ENCODE measurements around the gene SYNJ2. TPM values are rescaled to one million over a fixed set of nuclear protein-coding genes. Genes with fewer than 3 reads are reported as not detected.
A peak's percentile ranks its signal among the peaks of the same experiment; 100 is the strongest.

Gene SYNJ2
- polyA plus RNA-seq, 2 of the 4 experiments (the other 2 are of a cell fraction): 22.3 to 26.5 TPM

- CTCF ChIA-PET: interaction anchor here (0.6 to 5.2 kb wide), 5 partner anchors 10 to 325 kb away, joined by 3 to 25 read pairs (median 5); no protein-coding TSS in a partner anchor
- H3K9me3 ChIP-seq: no peaks in the 10 kb centered on the region
Observed at GRCh38 chr6:158036261-158036660, 54.6 kb downstream of the SYNJ2 start.

DNA sequence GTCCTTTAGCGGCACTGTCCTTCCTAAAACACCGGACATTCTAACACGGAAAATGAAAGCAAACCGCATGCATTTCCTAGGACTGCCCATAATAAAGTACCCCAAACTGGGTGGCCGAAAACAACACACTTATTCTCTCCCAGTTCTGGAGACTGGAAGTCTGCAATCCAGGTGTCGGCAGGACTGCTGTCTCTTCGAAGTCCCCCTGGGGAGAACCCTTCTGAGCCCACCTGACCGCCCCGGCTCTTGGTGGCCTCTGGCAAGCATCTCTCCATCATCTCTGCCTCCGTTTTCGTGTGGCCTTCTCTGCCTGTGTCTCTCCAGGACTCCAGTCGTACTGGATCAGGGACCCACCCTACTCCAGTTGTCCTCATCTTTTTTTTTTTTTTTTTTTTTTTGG lies 55.4 kb downstream of the SYNJ2 start:
- H3K4me2 ChIP-seq: no peak overlapping the region
- DNase-seq (ENCODE audit: low read depth in 1 of 2, low spot score in 1 of 2): no peak
- H3K27ac ChIP-seq: peak overlapping the region; percentile 17 to 94; a peak in 4 of 6 replicates
- FAIRE-seq: no peak
- WGBS (ENCODE audit: missing lambda C conversion rate): 95% methylated on average over 12 of the region's 12 CpGs
- POLR2A ChIA-PET: no interaction called here
- no peak for ATAC-seq
- no peak overlapping the region for H3K4me3 ChIP-seq
- TF ChIP-seq JUN (IDR thresholded peaks at IDR 0.05) (no peak), RCOR1 (IDR thresholded peaks at IDR 0.05; ENCODE audit: low read depth, low read length) (no peak), ZC3H11A (IDR thresholded peaks at IDR 0.05) (no peak), ESRRA (IDR thresholded peaks at IDR 0.05; ENCODE audit: borderline replicate concordance, low read length) (no peak), FOXS1 (CRISPR knock-in tag; IDR thresholded peaks at IDR 0.05) (no peak), FOSL2 (IDR thresholded peaks at IDR 0.05) (no peak), FOSL2 (CRISPR knock-in tag; IDR thresholded peaks at IDR 0.05) (no peak), ATOH8 (CRISPR knock-in tag; IDR thresholded peaks at IDR 0.05; ENCODE audit: low read depth) (no peak), NPAS2 (CRISPR knock-in tag; IDR thresholded peaks at IDR 0.05; ENCODE audit: borderline replicate concordance) (no peak), PHF8 (IDR thresholded peaks at IDR 0.05; ENCODE audit: borderline replicate concordance, low read depth) (no peak), SREBF2 (IDR thresholded peaks at IDR 0.05) (no peak), POLR2AphosphoS2 (conservative IDR thresholded peaks at IDR 0.05; ENCODE audit: low read length) (no peak)
- TF ChIP-seq, protein P1, sequence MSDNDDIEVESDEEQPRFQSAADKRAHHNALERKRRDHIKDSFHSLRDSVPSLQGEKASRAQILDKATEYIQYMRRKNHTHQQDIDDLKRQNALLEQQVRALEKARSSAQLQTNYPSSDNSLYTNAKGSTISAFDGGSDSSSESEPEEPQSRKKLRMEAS (IDR thresholded peaks at IDR 0.05): no peak
- TF ChIP-seq, protein P2, sequence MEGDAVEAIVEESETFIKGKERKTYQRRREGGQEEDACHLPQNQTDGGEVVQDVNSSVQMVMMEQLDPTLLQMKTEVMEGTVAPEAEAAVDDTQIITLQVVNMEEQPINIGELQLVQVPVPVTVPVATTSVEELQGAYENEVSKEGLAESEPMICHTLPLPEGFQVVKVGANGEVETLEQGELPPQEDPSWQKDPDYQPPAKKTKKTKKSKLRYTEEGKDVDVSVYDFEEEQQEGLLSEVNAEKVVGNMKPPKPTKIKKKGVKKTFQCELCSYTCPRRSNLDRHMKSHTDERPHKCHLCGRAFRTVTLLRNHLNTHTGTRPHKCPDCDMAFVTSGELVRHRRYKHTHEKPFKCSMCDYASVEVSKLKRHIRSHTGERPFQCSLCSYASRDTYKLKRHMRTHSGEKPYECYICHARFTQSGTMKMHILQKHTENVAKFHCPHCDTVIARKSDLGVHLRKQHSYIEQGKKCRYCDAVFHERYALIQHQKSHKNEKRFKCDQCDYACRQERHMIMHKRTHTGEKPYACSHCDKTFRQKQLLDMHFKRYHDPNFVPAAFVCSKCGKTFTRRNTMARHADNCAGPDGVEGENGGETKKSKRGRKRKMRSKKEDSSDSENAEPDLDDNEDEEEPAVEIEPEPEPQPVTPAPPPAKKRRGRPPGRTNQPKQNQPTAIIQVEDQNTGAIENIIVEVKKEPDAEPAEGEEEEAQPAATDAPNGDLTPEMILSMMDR (IDR thresholded peaks at IDR 0.05): no peak
- CTCF ChIA-PET: interaction anchor here (2.0 to 5.2 kb wide), 2 partner anchors 11 to 23 kb away, joined by 6 to 25 read pairs; no protein-coding TSS in a partner anchor
- H3K9me3 ChIP-seq: no peaks in the 10 kb centered on the region
- peaks cover 77% of the 10 kb centered on the region for H3K4me1 ChIP-seq

More at GRCh38 chr6:158036261-158036660, 54.6 kb downstream of the SYNJ2 start:
- Histone ChIP-seq H3K4me1 (peaks cover 77% of the 10 kb centered on the region), H3K27ac (peak overlapping the region; percentile 92 to 94; a peak in 3 of 6 replicates), H3K4me2 (no peak overlapping the region), H3K4me3 (no peak overlapping the region)
- ATAC-seq (no peak), FAIRE-seq (no peak), DNase-seq (ENCODE audit: low read depth in 1 of 2, low spot score in 1 of 2) (no peak)
- POLR2A ChIA-PET: no interaction called here
- WGBS (ENCODE audit: missing lambda C conversion rate): 83% methylated on average over 3 of the region's 3 CpGs
- TF ChIP-seq SREBF2 (IDR thresholded peaks at IDR 0.05): no peak
- no peak for TF ChIP-seq POLR2AphosphoS2 (conservative IDR thresholded peaks at IDR 0.05; ENCODE audit: low read length)
- TF ChIP-seq CBX2 (IDR thresholded peaks at IDR 0.05; ENCODE audit: borderline replicate concordance, low read depth): no peak

DNA sequence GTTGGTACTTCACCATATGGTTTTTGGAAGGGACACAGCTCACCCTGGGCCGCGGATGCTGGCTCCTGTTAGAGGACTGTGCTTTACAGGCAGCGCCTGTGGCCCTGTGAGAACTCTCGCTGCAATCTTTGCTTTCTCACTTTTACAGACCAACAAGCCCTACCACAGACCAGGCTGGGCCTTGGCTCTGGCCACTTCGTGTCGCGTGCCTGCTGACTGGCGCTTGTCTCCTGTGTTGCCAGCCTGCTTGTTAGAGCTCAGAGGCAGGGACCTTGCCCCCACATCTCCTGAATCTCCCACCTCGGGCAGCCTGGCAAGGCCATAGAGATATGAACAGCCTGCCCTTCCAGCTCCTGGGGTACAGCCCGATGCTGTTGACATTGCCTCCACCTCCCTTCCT lies 56.1 kb downstream of the SYNJ2 start:
- POLR2A ChIA-PET: interaction anchor here (1.9 kb wide), 1 partner anchor 11 kb away, joined by 8 read pairs; no protein-coding TSS in a partner anchor
- Histone ChIP-seq H3K4me2 (no peak overlapping the region), H3K4me3 (no peak overlapping the region), H3K9me3 (no peaks in the 10 kb centered on the region), H3K27ac (peak overlapping the region; percentile 94 to 100), H3K4me1 (peaks cover 77% of the 10 kb centered on the region)
- no peak for FAIRE-seq
- DNase-seq (ENCODE audit: low read depth in 1 of 2, low spot score in 1 of 2): no peak
- TF ChIP-seq MAFK (IDR thresholded peaks at IDR 0.05; ENCODE audit: partially characterized antibody) (no peak), POLR2AphosphoS2 (conservative IDR thresholded peaks at IDR 0.05; ENCODE audit: low read length) (no peak), ATOH8 (CRISPR knock-in tag; IDR thresholded peaks at IDR 0.05; ENCODE audit: low read depth) (no peak), JUN (IDR thresholded peaks at IDR 0.05) (no peak), HMGXB4 (CRISPR knock-in tag; IDR thresholded peaks at IDR 0.05; ENCODE audit: borderline replicate concordance) (no peak), CBX2 (IDR thresholded peaks at IDR 0.05; ENCODE audit: borderline replicate concordance, low read depth) (no peak), SREBF2 (IDR thresholded peaks at IDR 0.05) (no peak), RARB (CRISPR knock-in tag; IDR thresholded peaks at IDR 0.05) (no peak), ESRRA (IDR thresholded peaks at IDR 0.05; ENCODE audit: borderline replicate concordance, low read length) (no peak)
- TF ChIP-seq, protein P3, sequence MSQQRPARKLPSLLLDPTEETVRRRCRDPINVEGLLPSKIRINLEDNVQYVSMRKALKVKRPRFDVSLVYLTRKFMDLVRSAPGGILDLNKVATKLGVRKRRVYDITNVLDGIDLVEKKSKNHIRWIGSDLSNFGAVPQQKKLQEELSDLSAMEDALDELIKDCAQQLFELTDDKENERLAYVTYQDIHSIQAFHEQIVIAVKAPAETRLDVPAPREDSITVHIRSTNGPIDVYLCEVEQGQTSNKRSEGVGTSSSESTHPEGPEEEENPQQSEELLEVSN (IDR thresholded peaks at IDR 0.05; ENCODE audit: borderline replicate concordance, low read depth): no peak
- TF ChIP-seq, protein P4, sequence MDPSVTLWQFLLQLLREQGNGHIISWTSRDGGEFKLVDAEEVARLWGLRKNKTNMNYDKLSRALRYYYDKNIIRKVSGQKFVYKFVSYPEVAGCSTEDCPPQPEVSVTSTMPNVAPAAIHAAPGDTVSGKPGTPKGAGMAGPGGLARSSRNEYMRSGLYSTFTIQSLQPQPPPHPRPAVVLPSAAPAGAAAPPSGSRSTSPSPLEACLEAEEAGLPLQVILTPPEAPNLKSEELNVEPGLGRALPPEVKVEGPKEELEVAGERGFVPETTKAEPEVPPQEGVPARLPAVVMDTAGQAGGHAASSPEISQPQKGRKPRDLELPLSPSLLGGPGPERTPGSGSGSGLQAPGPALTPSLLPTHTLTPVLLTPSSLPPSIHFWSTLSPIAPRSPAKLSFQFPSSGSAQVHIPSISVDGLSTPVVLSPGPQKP (IDR thresholded peaks at IDR 0.05; ENCODE audit: low read depth, low read length): no peak
- CTCF ChIA-PET: interaction anchor here (1.3 to 5.2 kb wide), 4 partner anchors 11 to 55 kb away, joined by 3 to 25 read pairs (median 8); no protein-coding TSS in a partner anchor
- ATAC-seq: no peak
- WGBS (ENCODE audit: missing lambda C conversion rate): 92% methylated on average over 9 of the region's 10 CpGs
